Keratinocyte (primary cell): ENCODE data around the gene IL1RL2.

Source experiments
- CTCF ChIP-seq, 3 experiments: IDR thresholded peaks in 1 of 3; conservative IDR thresholded peaks in 1 of 3; optimal IDR thresholded peaks in 1 of 3; 2 replicates in 2 of 3; 3 replicates in 1 of 3; pipeline versions ENCODE3 to v1.5.1; 2011; ENCODE audit warnings: low read length in 3 of 3, mild to moderate bottlenecking in 3 of 3, moderate library complexity in 2 of 3, control low read depth in 1 of 3, inconsistent platforms in 1 of 3; ENCODE audit not compliant: insufficient read depth in 2 of 3; ENCODE audit errors: extremely low read depth in 1 of 3
- EZH2 ChIP-seq: IDR thresholded peaks from one replicate; pipeline ENCODE4 v1.6.1; 2012; ENCODE audit warnings: inconsistent platforms, mild to moderate bottlenecking, low read length, moderate library complexity

- TF ChIP-seq CTCF (optimal IDR thresholded peaks at IDR 0.05 in 1 of 3, IDR thresholded peaks at IDR 0.05 in 1 of 3, conservative IDR thresholded peaks at IDR 0.05 in 1 of 3; ENCODE audit: extremely low read depth in 1 of 3, insufficient read depth in 2 of 3, low read length in 3 of 3) = no peak
- no peak for TF ChIP-seq EZH2
These were observed 79.4 kb downstream of the IL1RL2 start for GRCh38 chr2:102266204-102266603.
